ENCODE data around the gene CXCL10. TPM values are rescaled to one million over a fixed set of nuclear protein-coding genes. Genes with fewer than 3 reads are reported as not detected.

The CXCL10 gene
- 6.7 and 21.6 TPM in 2 replicates for total RNA-seq (2022)
- Bru-seq, nascent RNA: percentile 62 among the genes with signal in this experiment
- BruChase-seq, experiment 1, labeled RNA remaining after a 6-hour chase: percentile 89 among the genes with signal in this experiment
- BruChase-seq, experiment 2, labeled RNA remaining after a 2-hour chase: percentile 58 among the genes with signal in this experiment
- long read RNA-seq, transcript CXCL10-201 (4 exons, 1,176 nt): major isoform, 77 of 109 reads
- long read RNA-seq, partial matches to known transcripts: 1 of 109 reads
- long read RNA-seq, other reads (novel, unspliced or antisense): 31 of 109 reads

DNA sequence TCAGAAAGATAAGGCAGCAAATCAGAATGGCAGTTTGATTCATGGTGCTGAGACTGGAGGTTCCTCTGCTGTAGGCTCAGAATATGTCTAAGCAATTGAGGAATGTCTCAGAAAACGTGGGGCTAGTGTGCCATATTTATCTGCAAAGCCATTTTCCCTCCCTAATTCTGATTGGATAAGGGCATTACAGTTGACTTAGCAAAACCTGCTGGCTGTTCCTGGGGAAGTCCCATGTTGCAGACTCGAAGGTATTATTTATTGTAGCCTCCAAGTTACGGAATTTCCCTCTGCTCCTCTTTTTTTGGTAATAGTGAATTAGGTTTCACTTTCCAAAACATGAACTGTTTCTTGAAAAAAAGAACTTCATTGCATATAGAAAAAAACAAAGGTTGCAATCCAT, at the start of gene CXCL10:
CXCL10 (minus strand) TSS at position 109 of the 400 bp plus-strand sequence; CDS start at position 43, 66 bp downstream.
- peaks cover 3% of the 10 kb centered on the region for H3K36me3 Mint-ChIP-seq (ENCODE audit: insufficient read depth, unreplicated experiment)
- H3K9me3 Mint-ChIP-seq (ENCODE audit: low read depth, unreplicated experiment): no peaks in the 10 kb centered on the region
- no peak within 1 kb of the TSS for H3K27ac Mint-ChIP-seq (ENCODE audit: unreplicated experiment)
- intact Hi-C loops (cut with micrococcal nuclease; ENCODE audit: unreplicated experiment): no loop called here
- no peaks in the 10 kb centered on the region for H3K27me3 Mint-ChIP-seq (ENCODE audit: unreplicated experiment)
- CTCF ChIA-PET: no interaction called here
- no TSS peak for BruUV-seq (replicated peaks)
- H3K4me3 Mint-ChIP-seq (ENCODE audit: low read depth, unreplicated experiment): no peak within 1 kb of the TSS
- TF ChIP-seq CTCF (IDR thresholded peaks at IDR 0.05; ENCODE audit: unreplicated experiment): no peak
- DNase-seq: no peak
- peaks cover 4% of the 10 kb centered on the region for H3K4me1 Mint-ChIP-seq (ENCODE audit: low read depth, unreplicated experiment)

DNA sequence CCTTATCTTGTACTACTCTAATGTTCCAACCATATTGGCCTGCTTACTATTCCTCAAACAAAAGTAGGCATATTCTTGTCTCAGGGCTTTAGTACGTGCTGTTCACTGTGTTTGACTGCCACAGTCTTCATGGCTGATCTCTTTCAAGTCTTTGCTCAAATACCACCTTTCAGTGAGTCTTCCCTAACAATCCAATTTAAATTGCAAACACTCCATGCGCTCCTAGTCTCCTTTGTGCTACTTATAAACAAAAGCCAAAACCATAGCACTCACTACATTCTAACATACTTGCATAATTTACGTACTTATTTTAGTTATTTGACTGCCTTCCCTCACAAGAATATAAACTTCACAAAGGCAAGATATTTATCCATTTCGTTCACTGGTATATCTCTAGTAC, 49.5 kb upstream of the CXCL10 start:
- BruUV-seq (replicated peaks): no TSS peak
- intact Hi-C loops (cut with micrococcal nuclease; ENCODE audit: unreplicated experiment): no loop called here

GRCh38 chr4:76067652-76068286, 44.5 kb upstream of the CXCL10 start:
- Mint-ChIP-seq H3K27me3 (ENCODE audit: unreplicated experiment) (no peaks in the 10 kb centered on the region), H3K9me3 (ENCODE audit: low read depth, unreplicated experiment) (no peaks in the 10 kb centered on the region), H3K36me3 (ENCODE audit: insufficient read depth, unreplicated experiment) (no peaks in the 10 kb centered on the region), H3K27ac (ENCODE audit: unreplicated experiment) (no peak overlapping the region), H3K4me1 (ENCODE audit: low read depth, unreplicated experiment) (no peaks in the 10 kb centered on the region), H3K4me3 (ENCODE audit: low read depth, unreplicated experiment) (no peak overlapping the region)
- peak; percentile 59 for TF ChIP-seq CTCF (IDR thresholded peaks at IDR 0.05; ENCODE audit: unreplicated experiment)
- intact Hi-C loops (cut with micrococcal nuclease; ENCODE audit: unreplicated experiment): loop anchor here (1.0 kb wide), 1 partner anchor 71 kb away; no protein-coding TSS in a partner anchor
- no TSS peak for BruUV-seq (replicated peaks)
- peak; percentile 71 for DNase-seq
- CTCF ChIA-PET: no interaction called here

More for the DNA sequence above, 49.5 kb upstream of the CXCL10 start:
- Mint-ChIP-seq H3K27me3 (ENCODE audit: unreplicated experiment) (no peaks in the 10 kb centered on the region), H3K4me1 (ENCODE audit: low read depth, unreplicated experiment) (no peaks in the 10 kb centered on the region), H3K9me3 (ENCODE audit: low read depth, unreplicated experiment) (no peaks in the 10 kb centered on the region), H3K27ac (ENCODE audit: unreplicated experiment) (no peak overlapping the region), H3K4me3 (ENCODE audit: low read depth, unreplicated experiment) (no peak overlapping the region), H3K36me3 (ENCODE audit: insufficient read depth, unreplicated experiment) (no peaks in the 10 kb centered on the region)
- TF ChIP-seq CTCF (IDR thresholded peaks at IDR 0.05; ENCODE audit: unreplicated experiment): no peak
- CTCF ChIA-PET: no interaction called here
- DNase-seq: no peak

- Mint-ChIP-seq H3K9me3 (ENCODE audit: low read depth, unreplicated experiment) (no peaks in the 10 kb centered on the region), H3K4me3 (ENCODE audit: low read depth, unreplicated experiment) (no peak overlapping the region), H3K27ac (ENCODE audit: unreplicated experiment) (no peak overlapping the region), H3K36me3 (ENCODE audit: insufficient read depth, unreplicated experiment) (no peaks in the 10 kb centered on the region), H3K27me3 (ENCODE audit: unreplicated experiment) (no peaks in the 10 kb centered on the region), H3K4me1 (ENCODE audit: low read depth, unreplicated experiment) (peaks cover 4% of the 10 kb centered on the region)
- intact Hi-C loops (cut with micrococcal nuclease; ENCODE audit: unreplicated experiment): no loop called here
- BruUV-seq (replicated peaks): no TSS peak
- CTCF ChIA-PET: interaction anchor here (1.2 kb wide), 1 partner anchor 71 kb away, joined by 4 read pairs; no protein-coding TSS in a partner anchor
- no peak for DNase-seq
- TF ChIP-seq CTCF (IDR thresholded peaks at IDR 0.05; ENCODE audit: unreplicated experiment): no peak
Measured at GRCh38 chr4:76066546-76066945, 43.2 kb upstream of the CXCL10 start.

Measured in Calu3 (cell line).